HEK293T (cell line): ENCODE data around the gene OR52H1.

ENCODE experiments used
- CTCF ChIA-PET: fragments of 350-600 bp; formaldehyde crosslinking; extraction: SDS; loops from one replicate; lab custom pipeline; 2021; ENCODE audit warnings: antibody characterized with exemption, inconsistent platforms; lab: Yijun Ruan, JAX
- POLR2A ChIA-PET: fragments of 350-600 bp; formaldehyde crosslinking; extraction: SDS; loops from one replicate; lab custom pipeline; 2020; ENCODE audit warnings: antibody characterized with exemption, inconsistent platforms; lab: Yijun Ruan, JAX
- DNase-seq: peaks from one replicate; pipeline ENCODE4 v3.0.0; 2012; ENCODE audit warnings: mixed read lengths; ENCODE audit errors: extremely low spot score
- ARNT ChIP-seq: fragments of 450-650 bp; IDR thresholded peaks from 2 replicates; pipeline ENCODE4 v1.6.1; 2017; ENCODE audit warnings: mild to moderate bottlenecking
- BHLHE40 ChIP-seq: fragments of 450-650 bp; IDR thresholded peaks from 2 replicates; pipeline ENCODE4 v1.6.1; 2016; ENCODE audit warnings: mild to moderate bottlenecking, moderate library complexity, borderline replicate concordance
- CTBP1 ChIP-seq: fragments of 450-650 bp; IDR thresholded peaks from 2 replicates; pipeline ENCODE4 v1.6.1; 2016; ENCODE audit warnings: borderline replicate concordance
- ELF4 ChIP-seq: fragments of 450-650 bp; IDR thresholded peaks from 2 replicates; pipeline ENCODE4 v1.6.1; 2017; ENCODE audit warnings: antibody characterized with exemption
- FOXA1 ChIP-seq: fragments of 450-650 bp; IDR thresholded peaks from 2 replicates; pipeline ENCODE4 v1.6.1; 2016; ENCODE audit warnings: mild to moderate bottlenecking
- FOXK2 ChIP-seq: fragments of 450-650 bp; IDR thresholded peaks from 2 replicates; pipeline ENCODE4 v1.6.1; 2016; ENCODE audit warnings: mild to moderate bottlenecking
- FOXM1 ChIP-seq: fragments of 450-650 bp; IDR thresholded peaks from 2 replicates; pipeline ENCODE4 v1.6.1; 2017; ENCODE audit warnings: mild to moderate bottlenecking, borderline replicate concordance
- HDGF ChIP-seq: fragments of 450-650 bp; IDR thresholded peaks from 2 replicates; pipeline ENCODE4 v1.6.1; 2017; ENCODE audit warnings: antibody characterized with exemption, borderline replicate concordance
- L3MBTL2 ChIP-seq: fragments of 450-650 bp; conservative IDR thresholded peaks from 2 replicates; pipeline ENCODE4 v1.6.1; 2016; ENCODE audit warnings: mild to moderate bottlenecking
- LEF1 ChIP-seq: fragments of 450-650 bp; IDR thresholded peaks from 2 replicates; pipeline ENCODE4 v1.6.1; 2017; ENCODE audit warnings: mild to moderate bottlenecking, borderline replicate concordance
- NFRKB ChIP-seq: fragments of 450-650 bp; IDR thresholded peaks from 2 replicates; pipeline ENCODE4 v1.6.1; 2016; ENCODE audit warnings: mild to moderate bottlenecking, moderate library complexity
- PKNOX1 ChIP-seq: fragments of 450-650 bp; IDR thresholded peaks from 2 replicates; pipeline ENCODE4 v1.6.1; 2016
- SP1 ChIP-seq: fragments of 450-650 bp; IDR thresholded peaks from 2 replicates; pipeline ENCODE4 v1.6.1; 2017
- SUZ12 ChIP-seq: fragments of 450-650 bp; IDR thresholded peaks from 2 replicates; pipeline ENCODE4 v1.6.1; 2016; ENCODE audit warnings: mild to moderate bottlenecking
- TARDBP ChIP-seq: fragments of 450-650 bp; IDR thresholded peaks from 2 replicates; pipeline ENCODE4 v1.6.1; 2016
- ZNF384 ChIP-seq: fragments of 450-650 bp; IDR thresholded peaks from 2 replicates; pipeline ENCODE4 v1.6.1; 2016

OR52H1 gene

GRCh38 chr11:5556596-5557188, 8.4 kb upstream of the OR52H1 start:
- ChIA-PET CTCF (no interaction called here), POLR2A (no interaction called here)
- DNase-seq, result no peak
- TF ChIP-seq FOXA1 (no peak), SP1 (no peak), ARNT (no peak), ELF4 (no peak), FOXM1 (no peak), NFRKB (no peak), FOXK2 (no peak), HDGF (no peak), CTBP1 (no peak), L3MBTL2 (no peak), PKNOX1 (no peak), BHLHE40 (no peak), ZNF384 (no peak), SUZ12 (no peak), TARDBP (no peak), LEF1 (no peak)

- no peak for DNase-seq
- POLR2A ChIA-PET, result no interaction called here
- no peak for TF ChIP-seq FOXA1
- no peak for TF ChIP-seq CTBP1
- no peak for TF ChIP-seq ARNT
- no peak for TF ChIP-seq L3MBTL2
- no peak for TF ChIP-seq SUZ12
- TF ChIP-seq FOXM1, result no peak
- no peak for TF ChIP-seq FOXK2
- TF ChIP-seq ZNF384, result no peak
- TF ChIP-seq SP1, result no peak
- no peak for TF ChIP-seq TARDBP
- TF ChIP-seq LEF1, result no peak
- no peak for TF ChIP-seq HDGF
- no peak for TF ChIP-seq PKNOX1
- no peak for TF ChIP-seq NFRKB
- TF ChIP-seq ELF4, result no peak
- TF ChIP-seq BHLHE40, result no peak
- CTCF ChIA-PET, result no interaction called here
These were observed 5.0 kb upstream of the OR52H1 start for GRCh38 chr11:5553343-5553742.

GRCh38 chr11:5550440-5551095, 2.2 kb upstream of the OR52H1 start:
- ChIA-PET CTCF (no interaction called here), POLR2A (no interaction called here)
- DNase-seq, result no peak

GRCh38 chr11:5547982-5548381, 358 bp downstream of the OR52H1 start:
- CTCF ChIA-PET, result no interaction called here

More at GRCh38 chr11:5550440-5551095, 2.2 kb upstream of the OR52H1 start:
- TF ChIP-seq BHLHE40 (no peak), CTBP1 (no peak), FOXM1 (no peak), FOXA1 (no peak), L3MBTL2 (no peak), LEF1 (no peak), ZNF384 (no peak), HDGF (no peak), PKNOX1 (no peak), TARDBP (no peak), ELF4 (no peak), NFRKB (no peak), SP1 (no peak), FOXK2 (no peak), ARNT (no peak), SUZ12 (no peak)

More at GRCh38 chr11:5547982-5548381, 358 bp downstream of the OR52H1 start:
- no peak for TF ChIP-seq CTBP1
- no peak for TF ChIP-seq ARNT
- no peak for TF ChIP-seq SUZ12
- TF ChIP-seq HDGF, result no peak
- no peak for TF ChIP-seq BHLHE40
- TF ChIP-seq SP1, result no peak
- no peak for TF ChIP-seq LEF1
- TF ChIP-seq FOXM1, result no peak
- no peak for TF ChIP-seq ZNF384
- TF ChIP-seq L3MBTL2, result no peak
- no peak for TF ChIP-seq TARDBP
- no peak for TF ChIP-seq FOXK2
- TF ChIP-seq PKNOX1, result no peak
- TF ChIP-seq NFRKB, result no peak
- TF ChIP-seq ELF4, result no peak
- no peak for DNase-seq
- POLR2A ChIA-PET, result no interaction called here
